GM19240 (cell line): ENCODE measurements around the gene GLI3.

Experiments
- DNase-seq: peaks from one replicate; pipeline ENCODE4 v3.0.0; 2011; ENCODE audit warnings: low spot score; ENCODE audit not compliant: insufficient read length

Gene GLI3

GRCh38 chr7:41973202-41973730 lies 263.7 kb downstream of the GLI3 start:
- no peak for DNase-seq

GRCh38 chr7:41972776-41973175 lies 264.2 kb downstream of the GLI3 start:
- no peak for DNase-seq

GRCh38 chr7:41972270-41972669 lies 264.7 kb downstream of the GLI3 start:
- no peak for DNase-seq

- DNase-seq = no peak
These were observed 265.3 kb downstream of the GLI3 start for GRCh38 chr7:41971640-41972187.

- no peak for DNase-seq
These were observed 266.1 kb downstream of the GLI3 start for GRCh38 chr7:41970941-41971340.

GRCh38 chr7:41969561-41970105 lies 267.4 kb downstream of the GLI3 start:
- DNase-seq = no peak

- no peak for DNase-seq
These were observed 269.9 kb downstream of the GLI3 start for GRCh38 chr7:41967156-41967555.

- DNase-seq = no peak
These were observed 271.0 kb downstream of the GLI3 start for GRCh38 chr7:41965951-41966505.

- DNase-seq = no peak
These were observed 271.9 kb downstream of the GLI3 start for GRCh38 chr7:41964849-41965745.

GRCh38 chr7:41964183-41964753 lies 272.7 kb downstream of the GLI3 start:
- DNase-seq = no peak

- DNase-seq = no peak
These were observed 280.3 kb downstream of the GLI3 start for GRCh38 chr7:41956705-41957104.

GRCh38 chr7:41955893-41956675 lies 280.9 kb downstream of the GLI3 start:
- no peak for DNase-seq

GRCh38 chr7:41955451-41955850 lies 281.6 kb downstream of the GLI3 start:
- no peak for DNase-seq

GRCh38 chr7:41954976-41955375 lies 282.0 kb downstream of the GLI3 start:
- no peak for DNase-seq

GRCh38 chr7:41948503-41948902 lies 288.5 kb downstream of the GLI3 start:
- no peak for DNase-seq

GRCh38 chr7:41943094-41943577 lies 293.9 kb downstream of the GLI3 start:
- peak; percentile 45 for DNase-seq

GRCh38 chr7:41942468-41943093 lies 294.4 kb downstream of the GLI3 start:
- DNase-seq = no peak

GRCh38 chr7:41940760-41941343 lies 296.2 kb downstream of the GLI3 start:
- peak; percentile 21 for DNase-seq

GRCh38 chr7:41938371-41938770 lies 298.6 kb downstream of the GLI3 start:
- DNase-seq = no peak

- DNase-seq = no peak
These were observed 303.6 kb downstream of the GLI3 start for GRCh38 chr7:41933427-41933826.
